Mesenchymal stem cell (in vitro differentiated cells and primary cell): ENCODE results near the gene SCLY.

Experiments
- DNase-seq: peaks from one replicate; pipeline ENCODE4 v3.0.0-alpha.2; 2013
- H2AFZ ChIP-seq: one replicate; pipeline ENCODE4 v1.6.1; 2013; ENCODE audit warnings: low read depth, mild to moderate bottlenecking, control low read depth, inconsistent platforms, low read length, moderate library complexity
- H2AK5ac ChIP-seq: 2 replicates; pipeline ENCODE4 v1.6.1; 2013; ENCODE audit warnings: low read length, moderate library complexity, mild to moderate bottlenecking, inconsistent platforms; ENCODE audit not compliant: severe bottlenecking
- H2BK120ac ChIP-seq: one replicate; pipeline ENCODE4 v1.6.1; 2013; ENCODE audit warnings: low read depth, mild to moderate bottlenecking, inconsistent platforms, low read length, moderate library complexity
- H2BK12ac ChIP-seq, 2 experiments: one replicate each; pipeline ENCODE4 v1.6.1; 2013; ENCODE audit warnings: inconsistent platforms in 2 of 2, low read length in 2 of 2, mild to moderate bottlenecking in 2 of 2, moderate library complexity in 2 of 2, control low read depth in 1 of 2
- H2BK15ac ChIP-seq: one replicate; pipeline ENCODE4 v1.6.1; 2013; ENCODE audit warnings: mild to moderate bottlenecking, low read depth, inconsistent platforms; ENCODE audit not compliant: poor library complexity, severe bottlenecking
- H2BK5ac ChIP-seq: 2 replicates; pipeline ENCODE4 v1.6.1; 2013; ENCODE audit warnings: low read depth, mild to moderate bottlenecking, low read length, control low read depth, inconsistent platforms; ENCODE audit not compliant: poor library complexity, severe bottlenecking
- H3K14ac ChIP-seq, 2 experiments: one replicate each; pipeline ENCODE4 v1.6.1; 2013; ENCODE audit warnings: inconsistent platforms in 2 of 2, low read length in 2 of 2, control low read depth in 1 of 2, mild to moderate bottlenecking in 1 of 2, moderate library complexity in 1 of 2
- H3K18ac ChIP-seq, 2 experiments: one replicate each; pipeline ENCODE4 v1.6.1; 2013; ENCODE audit warnings: inconsistent platforms in 2 of 2, low read length in 2 of 2, control low read depth in 1 of 2, low read depth in 1 of 2, mild to moderate bottlenecking in 1 of 2
- H3K23ac ChIP-seq, 2 experiments: one replicate each; pipeline ENCODE4 v1.6.1; 2013; ENCODE audit warnings: inconsistent platforms in 2 of 2, low read length in 2 of 2, mild to moderate bottlenecking in 2 of 2, moderate library complexity in 2 of 2, control low read depth in 1 of 2
- H3K27ac ChIP-seq: 2 replicates; pipeline ENCODE4 v1.5.1; 2013; ENCODE audit warnings: mild to moderate bottlenecking, moderate library complexity, low read length, control low read depth, inconsistent platforms; ENCODE audit not compliant: poor library complexity, severe bottlenecking
- H3K27me3 ChIP-seq, 2 experiments: 2 replicates each; pipeline versions ENCODE4 v1.6.1 to v1.7.0; 2013; ENCODE audit warnings: low read length in 2 of 2, mild to moderate bottlenecking in 2 of 2, moderate library complexity in 2 of 2, control low read depth in 1 of 2, inconsistent platforms in 1 of 2; ENCODE audit not compliant: control insufficient read depth in 1 of 2, insufficient read depth in 1 of 2
- H3K36me3 ChIP-seq, 2 experiments: 2 replicates each; pipeline versions ENCODE4 v1.6.1 to v1.7.0; 2013; ENCODE audit warnings: low read length in 2 of 2, control low read depth in 1 of 2, inconsistent platforms in 1 of 2, low read depth in 1 of 2, mild to moderate bottlenecking in 1 of 2; ENCODE audit not compliant: insufficient read depth in 2 of 2, control insufficient read depth in 1 of 2
- H3K4ac ChIP-seq, 2 experiments: one replicate each; pipeline ENCODE4 v1.6.1; 2013; ENCODE audit warnings: inconsistent platforms in 2 of 2, low read length in 2 of 2, mild to moderate bottlenecking in 2 of 2, moderate library complexity in 2 of 2, control low read depth in 1 of 2, low read depth in 1 of 2
- H3K4me1 ChIP-seq: 2 replicates; pipeline ENCODE4 v1.6.1; 2013; ENCODE audit warnings: low read depth, low read length, control low read depth; ENCODE audit not compliant: control insufficient read depth, insufficient read depth
- H3K4me2 ChIP-seq: 2 replicates; pipeline ENCODE4 v1.6.1; 2013; ENCODE audit warnings: low read length, mild to moderate bottlenecking, inconsistent platforms; ENCODE audit not compliant: poor library complexity, severe bottlenecking
- H3K4me3 ChIP-seq, 2 experiments: 2 replicates each; pipeline versions ENCODE4 v1.5.1 to v1.7.0; 2013; ENCODE audit warnings: low read length in 2 of 2, mild to moderate bottlenecking in 2 of 2, control low read depth in 1 of 2, low read depth in 1 of 2; ENCODE audit not compliant: insufficient read depth in 1 of 2
- H3K79me1 ChIP-seq: replicated peaks from 2 replicates; pipeline ENCODE4 v1.6.1; 2013; ENCODE audit warnings: mild to moderate bottlenecking, control low read depth, low read length, inconsistent platforms; ENCODE audit not compliant: poor library complexity, severe bottlenecking
- H3K9ac ChIP-seq: 2 replicates; pipeline ENCODE4 v1.7.0; 2013; ENCODE audit warnings: mild to moderate bottlenecking, low read length, moderate library complexity
- H3K9me3 ChIP-seq: 2 replicates; pipeline ENCODE4 v1.7.0; 2013; ENCODE audit warnings: mild to moderate bottlenecking, low read length; ENCODE audit not compliant: control insufficient read depth
- H4K8ac ChIP-seq: one replicate; pipeline ENCODE4 v1.6.1; 2013; ENCODE audit warnings: inconsistent platforms, mild to moderate bottlenecking, low read length, moderate library complexity
- H4K91ac ChIP-seq: one replicate; pipeline ENCODE4 v1.6.1; 2013; ENCODE audit warnings: mild to moderate bottlenecking, low read length, inconsistent platforms
- WGBS: methylation state at CpG from one replicate; pipeline ENCODE4 v1.1.7; 2013; ENCODE audit warnings: mixed read lengths; 5-methylcytosine and 5-hydroxymethylcytosine counted together

SCLY gene

DNA sequence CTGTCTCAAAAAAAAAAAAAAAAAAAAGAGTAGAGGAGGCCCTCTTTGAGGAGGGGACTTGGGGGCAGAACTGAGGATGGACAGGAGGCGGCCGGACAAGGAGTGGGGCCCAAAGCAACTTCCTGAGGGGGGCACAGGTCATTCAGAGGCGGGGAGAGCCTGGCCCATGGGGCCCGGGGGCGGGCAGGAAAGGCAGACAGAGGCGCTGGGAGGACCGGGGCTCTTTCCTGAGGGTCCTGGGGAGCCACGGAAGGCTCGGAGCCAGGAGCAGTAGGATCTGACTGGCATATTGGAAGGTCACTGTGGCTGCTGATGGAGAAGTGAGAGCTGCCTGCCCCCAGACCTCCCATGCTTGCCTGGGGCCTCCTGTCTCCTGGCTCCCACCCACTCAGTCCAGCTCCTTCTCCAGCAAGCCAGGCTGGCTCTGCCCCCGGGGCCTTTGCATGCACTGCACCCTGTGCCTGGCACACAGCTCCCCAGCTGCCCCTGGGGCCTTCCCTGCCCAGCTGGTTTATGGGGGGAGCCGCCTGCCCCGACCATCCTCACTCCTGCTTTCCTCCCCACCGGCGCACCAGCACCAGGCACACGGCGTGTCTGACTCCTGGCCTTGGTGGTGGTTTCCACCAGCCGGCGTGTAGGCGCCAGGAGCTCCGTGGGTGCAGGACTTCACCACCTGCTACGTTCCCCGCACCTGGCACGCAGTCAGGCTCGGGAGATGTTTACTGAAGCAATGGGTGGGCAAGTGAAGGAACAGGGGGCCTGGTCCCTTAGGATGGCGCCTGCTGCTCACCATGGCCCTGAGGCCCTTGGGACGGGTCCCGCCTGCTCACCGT is 44.9 kb downstream of the SCLY start:
- H3K27ac ChIP-seq = no peak overlapping the region
- 92% methylated on average over 21 of the region's 28 CpGs for WGBS
- no peak overlapping the region for H2BK5ac ChIP-seq
- H3K4me3 ChIP-seq = peak overlapping the region in 1 of 2 experiments; percentile 25
- H3K27me3 ChIP-seq = peaks cover 22 to 38% of the 10 kb centered on the region in 2 experiments
- H4K91ac ChIP-seq = no peak overlapping the region
- no peak overlapping the region for H3K14ac ChIP-seq
- H4K8ac ChIP-seq = no peak overlapping the region
- no peaks in the 10 kb centered on the region for H3K79me1 ChIP-seq
- no peak overlapping the region for H2BK15ac ChIP-seq
- no peak overlapping the region for H3K4me2 ChIP-seq
- DNase-seq = no peak
- H3K18ac ChIP-seq = no peak overlapping the region
- H3K4ac ChIP-seq = no peak overlapping the region
- H3K9me3 ChIP-seq = no peaks in the 10 kb centered on the region
- H3K23ac ChIP-seq = no peak overlapping the region
- no peak overlapping the region for H2BK120ac ChIP-seq
- H3K4me1 ChIP-seq = peaks cover 21% of the 10 kb centered on the region
- H3K9ac ChIP-seq = no peak overlapping the region
- H2AFZ ChIP-seq = no peak overlapping the region
- H2AK5ac ChIP-seq = no peak overlapping the region
- no peak overlapping the region for H2BK12ac ChIP-seq
- no peaks in the 10 kb centered on the region for H3K36me3 ChIP-seq

GRCh38 chr2:238106339-238106697 is 45.5 kb downstream of the SCLY start:
- no peak overlapping the region for H3K27ac ChIP-seq
- no peak overlapping the region for H4K91ac ChIP-seq
- H3K4me2 ChIP-seq = no peak overlapping the region
- peaks cover 22 to 38% of the 10 kb centered on the region in 2 experiments for H3K27me3 ChIP-seq
- no peak overlapping the region for H3K14ac ChIP-seq
- H2AK5ac ChIP-seq = no peak overlapping the region
- no peak overlapping the region for H2BK15ac ChIP-seq
- H3K18ac ChIP-seq = no peak overlapping the region
- no peak overlapping the region for H3K23ac ChIP-seq
- H3K4me1 ChIP-seq = peaks cover 21% of the 10 kb centered on the region
- no peak overlapping the region for H2BK120ac ChIP-seq
- 87% methylated on average over 13 of the region's 13 CpGs for WGBS
- H3K79me1 ChIP-seq = no peaks in the 10 kb centered on the region
- H3K36me3 ChIP-seq = no peaks in the 10 kb centered on the region
- no peak overlapping the region for H2BK12ac ChIP-seq
- H4K8ac ChIP-seq = no peak overlapping the region
- H3K4me3 ChIP-seq = no peak overlapping the region
- no peak overlapping the region for H3K4ac ChIP-seq
- H3K9me3 ChIP-seq = peaks cover 3% of the 10 kb centered on the region
- no peak for DNase-seq
- no peak overlapping the region for H2AFZ ChIP-seq
- no peak overlapping the region for H3K9ac ChIP-seq
- no peak overlapping the region for H2BK5ac ChIP-seq

GRCh38 chr2:238106698-238107524 is 46.1 kb downstream of the SCLY start:
- Histone ChIP-seq H3K4me3 (no peak overlapping the region), H4K8ac (no peak overlapping the region), H3K27ac (no peak overlapping the region), H2BK5ac (no peak overlapping the region), H4K91ac (no peak overlapping the region), H3K9me3 (peaks cover 8% of the 10 kb centered on the region), H2BK15ac (no peak overlapping the region), H2BK12ac (no peak overlapping the region), H3K18ac (no peak overlapping the region), H3K23ac (no peak overlapping the region), H3K4ac (no peak overlapping the region), H3K36me3 (no peaks in the 10 kb centered on the region), H2AK5ac (no peak overlapping the region), H3K27me3 (peaks cover 22 to 38% of the 10 kb centered on the region in 2 experiments), H3K4me1 (peaks cover 21% of the 10 kb centered on the region), H3K9ac (no peak overlapping the region), H2BK120ac (no peak overlapping the region), H3K4me2 (no peak overlapping the region), H2AFZ (no peak overlapping the region), H3K79me1 (no peaks in the 10 kb centered on the region), H3K14ac (peak overlapping the region in 1 of 2 experiments; percentile 28)
- WGBS = 86% methylated on average over 27 of the region's 28 CpGs
- no peak for DNase-seq
